Activated CD4-positive, alpha-beta memory T cell treated with anti-CD3 and anti-CD28 coated beads for 36 hours (primary cell): ENCODE data around the gene PEX6. TPM values are rescaled to one million over a fixed set of nuclear protein-coding genes. Genes with fewer than 3 reads are reported as not detected.

Experiments
- CTCF ChIA-PET: fragments of 350-600 bp; sonication (Branson Sonifier 250); formaldehyde crosslinking; loops from one replicate; lab custom pipeline; 2021; ENCODE audit warnings: antibody characterized with exemption, inconsistent platforms; lab: Charles Lee
- POLR2A ChIA-PET: fragments of 350-600 bp; sonication (Branson Sonifier 250); formaldehyde crosslinking; loops from one replicate; lab custom pipeline; 2021; ENCODE audit warnings: antibody characterized with exemption; lab: Charles Lee
- DNase-seq: peaks from one replicate; pipeline ENCODE4 v3.0.0-alpha.2; 2020
- H3K27ac Mint-ChIP-seq: one replicate; pipeline ENCODE4 v1.8.0; 2021; ENCODE audit warnings: mixed read lengths
- H3K27me3 Mint-ChIP-seq: one replicate; pipeline ENCODE4 v1.8.0; 2021; ENCODE audit warnings: mixed read lengths
- H3K36me3 Mint-ChIP-seq: one replicate; pipeline ENCODE4 v1.8.0; 2021; ENCODE audit warnings: mixed read lengths
- H3K4me1 Mint-ChIP-seq: one replicate; pipeline ENCODE4 v1.8.0; 2021; ENCODE audit warnings: low read depth, mixed read lengths
- H3K4me3 Mint-ChIP-seq: one replicate; pipeline ENCODE4 v1.8.0; 2021; ENCODE audit warnings: mild to moderate bottlenecking, mixed read lengths
- H3K9me3 Mint-ChIP-seq: one replicate; pipeline ENCODE4 v1.8.0; 2021; ENCODE audit warnings: mixed read lengths
- intact Hi-C: fragments of 100-400 bp; cut with micrococcal nuclease; formaldehyde crosslinking; loops from one replicate; pipeline ENCODE4 v1.15.1; 2023
- total RNA-seq, 2 experiments: library from RNA; stranded (reverse); gene quantifications; one replicate each; pipeline ENCODE4 v1.2.3, GENCODE V29; 2021

PEX6 gene, protein sequence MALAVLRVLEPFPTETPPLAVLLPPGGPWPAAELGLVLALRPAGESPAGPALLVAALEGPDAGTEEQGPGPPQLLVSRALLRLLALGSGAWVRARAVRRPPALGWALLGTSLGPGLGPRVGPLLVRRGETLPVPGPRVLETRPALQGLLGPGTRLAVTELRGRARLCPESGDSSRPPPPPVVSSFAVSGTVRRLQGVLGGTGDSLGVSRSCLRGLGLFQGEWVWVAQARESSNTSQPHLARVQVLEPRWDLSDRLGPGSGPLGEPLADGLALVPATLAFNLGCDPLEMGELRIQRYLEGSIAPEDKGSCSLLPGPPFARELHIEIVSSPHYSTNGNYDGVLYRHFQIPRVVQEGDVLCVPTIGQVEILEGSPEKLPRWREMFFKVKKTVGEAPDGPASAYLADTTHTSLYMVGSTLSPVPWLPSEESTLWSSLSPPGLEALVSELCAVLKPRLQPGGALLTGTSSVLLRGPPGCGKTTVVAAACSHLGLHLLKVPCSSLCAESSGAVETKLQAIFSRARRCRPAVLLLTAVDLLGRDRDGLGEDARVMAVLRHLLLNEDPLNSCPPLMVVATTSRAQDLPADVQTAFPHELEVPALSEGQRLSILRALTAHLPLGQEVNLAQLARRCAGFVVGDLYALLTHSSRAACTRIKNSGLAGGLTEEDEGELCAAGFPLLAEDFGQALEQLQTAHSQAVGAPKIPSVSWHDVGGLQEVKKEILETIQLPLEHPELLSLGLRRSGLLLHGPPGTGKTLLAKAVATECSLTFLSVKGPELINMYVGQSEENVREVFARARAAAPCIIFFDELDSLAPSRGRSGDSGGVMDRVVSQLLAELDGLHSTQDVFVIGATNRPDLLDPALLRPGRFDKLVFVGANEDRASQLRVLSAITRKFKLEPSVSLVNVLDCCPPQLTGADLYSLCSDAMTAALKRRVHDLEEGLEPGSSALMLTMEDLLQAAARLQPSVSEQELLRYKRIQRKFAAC
- total RNA-seq = 10 to 100 TPM; 25.6 to 26.4 TPM

- Mint-ChIP-seq H3K4me3 (peak within 1 kb of the TSS; percentile 94), H3K4me1 (peaks cover 56% of the 10 kb centered on the region), H3K27me3 (no peaks in the 10 kb centered on the region), H3K9me3 (no peaks in the 10 kb centered on the region), H3K27ac (peak within 1 kb of the TSS; percentile 98), H3K36me3 (peaks cover 7% of the 10 kb centered on the region)
- POLR2A ChIA-PET = interaction anchor here (0.7 to 3.3 kb wide), 14 partner anchors 8 to 590 kb away, joined by 3 to 30 read pairs (median 4); partner anchors contain the start of genes ABCC10, CNPY3, KLC4 and KLHDC3
- CTCF ChIA-PET = interaction anchor here (1.2 to 2.4 kb wide), 5 partner anchors 10 to 164 kb away, joined by 3 to 12 read pairs (median 5); partner anchors contain the start of genes CNPY3, KLC4 and MRPL2
- intact Hi-C loops = loop anchor here (1.0 to 2.0 kb wide), 5 partner anchors 35 to 192 kb away; partner anchors contain the start of genes CUL7, KLC4, KLHDC3 and MRPL2
- DNase-seq = peak; percentile 97
Observed at GRCh38 chr6:42978839-42979522, at the start of gene PEX6. TSS of gene PEX6 (minus strand) at chr6:42979181. CDS start at chr6:42979150, 31 bp downstream.

DNA sequence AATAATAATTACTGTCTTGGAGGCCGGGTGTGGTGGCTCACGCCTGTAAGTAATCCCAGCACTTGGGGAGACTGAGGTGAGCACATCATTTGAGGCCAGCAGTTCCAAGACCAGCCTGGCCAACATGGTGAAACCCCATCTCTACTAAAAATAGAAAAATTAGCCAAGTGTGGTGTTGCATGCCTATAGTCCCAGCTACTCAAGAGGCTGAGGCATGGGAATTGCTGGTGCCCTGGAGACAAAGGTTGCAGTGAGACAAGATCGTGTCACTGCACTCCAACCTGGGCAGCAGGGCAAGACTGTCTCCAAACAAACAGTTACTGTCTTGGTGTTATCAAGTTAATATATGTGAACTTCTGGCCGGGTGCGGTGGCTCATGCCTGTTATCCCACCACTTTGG, 47.4 kb upstream of the PEX6 start:
- no peak for DNase-seq
- CTCF ChIA-PET = interaction anchor here (1.1 kb wide), 1 partner anchor 117 kb away, joined by 3 read pairs; no protein-coding TSS in a partner anchor
- Mint-ChIP-seq H3K9me3 (no peaks in the 10 kb centered on the region), H3K4me1 (peaks cover 19% of the 10 kb centered on the region), H3K27me3 (no peaks in the 10 kb centered on the region), H3K36me3 (peaks cover 46% of the 10 kb centered on the region), H3K27ac (no peak overlapping the region), H3K4me3 (no peak overlapping the region)
- intact Hi-C loops = no loop called here
- POLR2A ChIA-PET = interaction anchor here (0.8 kb wide), 1 partner anchor 42 kb away, joined by 3 read pairs; the partner anchor contains the start of gene PPP2R5D

GRCh38 chr6:43024436-43024835, 45.5 kb upstream of the PEX6 start:
- H3K9me3 Mint-ChIP-seq = no peaks in the 10 kb centered on the region
- CTCF ChIA-PET = interaction anchor here (1.9 kb wide), 1 partner anchor 119 kb away, joined by 7 read pairs; no protein-coding TSS in a partner anchor
- H3K4me1 Mint-ChIP-seq = peaks cover 28% of the 10 kb centered on the region
- intact Hi-C loops = no loop called here
- DNase-seq = peak; percentile 32
- H3K27me3 Mint-ChIP-seq = no peaks in the 10 kb centered on the region
- H3K27ac Mint-ChIP-seq = peak overlapping the region; percentile 81
- H3K4me3 Mint-ChIP-seq = peak overlapping the region; percentile 30
- H3K36me3 Mint-ChIP-seq = peaks cover 39% of the 10 kb centered on the region
- POLR2A ChIA-PET = interaction anchor here (1.2 to 1.4 kb wide), 3 partner anchors 10 to 12 kb away, joined by 3 to 4 read pairs (median 3); partner anchors contain the start of genes KLHDC3 and MEA1

GRCh38 chr6:43021270-43022047, 42.5 kb upstream of the PEX6 start, which contains the start of gene RRP36:
TSS of gene RRP36 (plus strand) at chr6:43021623. CDS start at chr6:43021655, 32 bp downstream.
- ChIA-PET CTCF (interaction anchor here (0.9 to 2.6 kb wide), 6 partner anchors 24 to 153 kb away, joined by 3 to 11 read pairs (median 3); no protein-coding TSS in a partner anchor), POLR2A (interaction anchor here (1.1 to 1.6 kb wide), 4 partner anchors 8 to 92 kb away, joined by 3 to 8 read pairs (median 7); partner anchors contain the start of genes CNPY3, CUL7, KLC4 and KLHDC3)
- H3K27ac Mint-ChIP-seq = peak within 1 kb of the TSS; percentile 95
- H3K9me3 Mint-ChIP-seq = no peaks in the 10 kb centered on the region
- no peaks in the 10 kb centered on the region for H3K27me3 Mint-ChIP-seq
- peaks cover 34% of the 10 kb centered on the region for H3K36me3 Mint-ChIP-seq
- peak; percentile 79 for DNase-seq
- H3K4me3 Mint-ChIP-seq = peak within 1 kb of the TSS; percentile 98
- intact Hi-C loops = loop anchor here (1.0 kb wide), 1 partner anchor 7 kb away; the partner anchor contains the start of gene KLHDC3
- peaks cover 45% of the 10 kb centered on the region for H3K4me1 Mint-ChIP-seq

- Mint-ChIP-seq H3K27me3 (no peaks in the 10 kb centered on the region), H3K9me3 (no peaks in the 10 kb centered on the region), H3K4me1 (peaks cover 51% of the 10 kb centered on the region), H3K27ac (peak overlapping the region; percentile 31), H3K36me3 (peaks cover 31% of the 10 kb centered on the region), H3K4me3 (peak overlapping the region; percentile 77)
- no peak for DNase-seq
- ChIA-PET POLR2A (interaction anchor here (0.7 to 1.6 kb wide), 3 partner anchors 32 to 91 kb away, joined by 3 to 8 read pairs (median 8); partner anchors contain the start of genes CNPY3, CUL7 and MRPL2), CTCF (interaction anchor here (0.5 to 2.6 kb wide), 6 partner anchors 35 to 153 kb away, joined by 3 to 11 read pairs (median 3); no protein-coding TSS in a partner anchor)
- intact Hi-C loops = no loop called here
Observed at GRCh38 chr6:43020847-43021246, 41.9 kb upstream of the PEX6 start.

DNA sequence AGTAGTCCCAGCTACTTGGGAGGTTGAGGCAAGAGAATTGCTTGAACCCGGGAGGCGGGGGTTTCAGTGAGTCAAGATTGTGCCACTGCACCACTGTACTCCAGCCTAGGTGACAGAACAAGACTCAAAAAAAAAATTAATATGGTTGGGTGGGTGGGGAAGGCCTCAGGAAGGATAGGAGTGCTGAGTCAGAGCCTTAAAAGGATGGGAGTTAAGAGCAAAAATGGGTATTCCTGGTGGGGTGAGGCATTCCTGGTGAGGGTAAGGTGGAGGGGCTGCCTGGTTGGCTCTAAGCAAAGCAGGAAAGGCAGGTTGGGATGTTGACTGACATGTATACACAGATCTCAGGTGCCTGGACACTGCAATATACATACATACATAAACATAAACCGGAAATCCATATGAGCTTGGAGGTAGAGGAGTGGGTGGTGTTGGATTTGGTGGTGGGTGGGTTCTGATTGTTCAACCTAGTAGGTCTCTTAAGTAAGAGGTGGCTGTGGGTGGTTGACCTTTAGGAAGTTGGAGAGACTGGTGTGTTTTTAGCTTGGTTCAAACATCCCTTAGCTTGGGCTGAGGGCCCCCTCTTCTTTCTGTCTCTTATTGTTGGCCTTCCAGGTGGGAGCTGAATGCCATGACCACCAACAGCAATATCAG, 41.2 kb upstream of the PEX6 start:
- peak overlapping the region; percentile 5 for H3K27ac Mint-ChIP-seq
- no peaks in the 10 kb centered on the region for H3K9me3 Mint-ChIP-seq
- H3K36me3 Mint-ChIP-seq = peaks cover 27% of the 10 kb centered on the region
- POLR2A ChIA-PET = interaction anchor here (0.7 to 1.6 kb wide), 2 partner anchors 39 to 91 kb away, joined by 3 to 8 read pairs; partner anchors contain the start of genes CNPY3 and MRPL2
- intact Hi-C loops = no loop called here
- CTCF ChIA-PET = interaction anchor here (0.5 to 2.6 kb wide), 6 partner anchors 35 to 154 kb away, joined by 3 to 11 read pairs (median 3); no protein-coding TSS in a partner anchor
- peaks cover 52% of the 10 kb centered on the region for H3K4me1 Mint-ChIP-seq
- no peak overlapping the region for H3K4me3 Mint-ChIP-seq
- DNase-seq = no peak
- H3K27me3 Mint-ChIP-seq = no peaks in the 10 kb centered on the region

DNA sequence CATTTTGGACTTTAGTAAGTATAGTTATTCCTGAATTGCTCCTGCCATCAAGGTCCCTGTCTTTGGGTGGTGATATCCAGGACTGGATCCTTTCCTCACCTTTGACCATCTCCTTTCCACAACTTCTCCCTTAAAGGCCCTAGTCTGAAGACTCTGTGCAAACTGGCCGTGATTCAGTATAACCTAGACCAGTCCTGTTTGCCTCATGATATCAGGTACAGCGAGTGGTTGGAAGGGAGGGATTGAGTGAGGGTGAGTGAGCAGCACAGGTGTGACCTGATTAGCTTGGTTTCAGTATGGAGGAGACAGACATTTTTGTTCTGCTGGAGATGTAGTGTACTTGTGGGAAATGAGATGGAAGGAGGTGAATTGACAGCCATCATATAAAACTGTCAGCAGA, 40.2 kb upstream of the PEX6 start:
- H3K4me1 Mint-ChIP-seq = peaks cover 52% of the 10 kb centered on the region
- H3K27ac Mint-ChIP-seq = no peak overlapping the region
- H3K4me3 Mint-ChIP-seq = no peak overlapping the region
- ChIA-PET CTCF (no interaction called here), POLR2A (no interaction called here)
- H3K36me3 Mint-ChIP-seq = peaks cover 17% of the 10 kb centered on the region
- DNase-seq = no peak
- no peaks in the 10 kb centered on the region for H3K9me3 Mint-ChIP-seq
- H3K27me3 Mint-ChIP-seq = no peaks in the 10 kb centered on the region
- intact Hi-C loops = no loop called here

DNA sequence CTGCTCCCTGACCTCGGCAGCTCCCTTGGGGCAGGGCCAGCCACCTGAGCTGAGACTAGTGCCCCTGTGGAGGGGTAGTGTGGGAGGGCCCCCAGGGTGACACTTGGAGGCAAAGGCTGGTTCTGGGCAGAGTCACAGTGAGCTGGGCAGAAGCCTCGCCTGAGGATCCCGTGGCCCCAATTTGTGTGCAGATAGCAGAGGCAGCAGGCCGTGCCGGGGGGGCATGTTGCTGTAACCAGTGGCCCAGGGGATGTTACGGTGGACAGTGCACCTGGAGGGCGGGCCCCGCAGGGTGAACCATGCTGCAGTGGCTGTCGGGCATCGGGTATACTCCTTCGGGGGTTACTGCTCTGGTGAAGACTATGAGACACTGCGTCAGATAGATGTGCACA, 38.0 kb upstream of the PEX6 start:
- H3K36me3 Mint-ChIP-seq = peaks cover 29% of the 10 kb centered on the region
- no peak overlapping the region for H3K4me3 Mint-ChIP-seq
- no peak for DNase-seq
- H3K27me3 Mint-ChIP-seq = no peaks in the 10 kb centered on the region
- ChIA-PET CTCF (no interaction called here), POLR2A (no interaction called here)
- intact Hi-C loops = no loop called here
- no peak overlapping the region for H3K27ac Mint-ChIP-seq
- H3K9me3 Mint-ChIP-seq = no peaks in the 10 kb centered on the region
- H3K4me1 Mint-ChIP-seq = peaks cover 58% of the 10 kb centered on the region

- Mint-ChIP-seq H3K4me1 (peaks cover 62% of the 10 kb centered on the region), H3K9me3 (no peaks in the 10 kb centered on the region), H3K4me3 (peak overlapping the region; percentile 24), H3K27me3 (no peaks in the 10 kb centered on the region), H3K36me3 (peaks cover 30% of the 10 kb centered on the region), H3K27ac (no peak overlapping the region)
- no peak for DNase-seq
- intact Hi-C loops = no loop called here
- POLR2A ChIA-PET = interaction anchor here (3.2 kb wide), 1 partner anchor 87 kb away, joined by 15 read pairs; the partner anchor contains the start of gene CNPY3
- CTCF ChIA-PET = no interaction called here
Observed at GRCh38 chr6:43016176-43016942, 37.4 kb upstream of the PEX6 start.
